HS-27A (cell line): ENCODE measurements around the gene TBC1D19.

ENCODE experiments used
- DNase-seq: peaks from one replicate; pipeline ENCODE4 v3.0.0-alpha.2; 2012; ENCODE audit warnings: low read depth, missing footprints

Gene TBC1D19

GRCh38 chr4:26736621-26737020 lies 152.7 kb downstream of the TBC1D19 start:
- no peak for DNase-seq

GRCh38 chr4:26737385-26737784 lies 153.5 kb downstream of the TBC1D19 start:
- DNase-seq = no peak

- no peak for DNase-seq
Measured at GRCh38 chr4:26741491-26741871, 157.6 kb downstream of the TBC1D19 start.

- no peak for DNase-seq
Measured at GRCh38 chr4:26746802-26747213, 162.9 kb downstream of the TBC1D19 start.

- no peak for DNase-seq
Measured at GRCh38 chr4:26748811-26749210, 164.9 kb downstream of the TBC1D19 start.

- no peak for DNase-seq
Measured at GRCh38 chr4:26749867-26750266, 166.0 kb downstream of the TBC1D19 start.

- DNase-seq = no peak
Measured at GRCh38 chr4:26751004-26751403, 167.1 kb downstream of the TBC1D19 start.

GRCh38 chr4:26751838-26752237 lies 168.0 kb downstream of the TBC1D19 start:
- no peak for DNase-seq

GRCh38 chr4:26753187-26753586 lies 169.3 kb downstream of the TBC1D19 start:
- DNase-seq = no peak

- DNase-seq = no peak
Measured at GRCh38 chr4:26753617-26754016, 169.7 kb downstream of the TBC1D19 start.

GRCh38 chr4:26757751-26758150 lies 173.9 kb downstream of the TBC1D19 start:
- DNase-seq = no peak

GRCh38 chr4:26758899-26759298 lies 175.0 kb downstream of the TBC1D19 start:
- no peak for DNase-seq

GRCh38 chr4:26762650-26763049 lies 178.8 kb downstream of the TBC1D19 start:
- no peak for DNase-seq

GRCh38 chr4:26763063-26763462 lies 179.2 kb downstream of the TBC1D19 start:
- no peak for DNase-seq

GRCh38 chr4:26763648-26764047 lies 179.8 kb downstream of the TBC1D19 start:
- DNase-seq = no peak

- no peak for DNase-seq
Measured at GRCh38 chr4:26764231-26764630, 180.3 kb downstream of the TBC1D19 start.

GRCh38 chr4:26765515-26765914 lies 181.6 kb downstream of the TBC1D19 start:
- no peak for DNase-seq

- no peak for DNase-seq
Measured at GRCh38 chr4:26766141-26766540, 182.3 kb downstream of the TBC1D19 start.

GRCh38 chr4:26772096-26772873 lies 188.4 kb downstream of the TBC1D19 start:
- no peak for DNase-seq

GRCh38 chr4:26779224-26779623 lies 195.3 kb downstream of the TBC1D19 start:
- no peak for DNase-seq

GRCh38 chr4:26779674-26780073 lies 195.8 kb downstream of the TBC1D19 start:
- DNase-seq = no peak

- no peak for DNase-seq
Measured at GRCh38 chr4:26780539-26780938, 196.7 kb downstream of the TBC1D19 start.

- no peak for DNase-seq
Measured at GRCh38 chr4:26782168-26782829, 198.4 kb downstream of the TBC1D19 start.

GRCh38 chr4:26782830-26783202 lies 198.9 kb downstream of the TBC1D19 start:
- no peak for DNase-seq
